ENCODE data around the gene DRC3. TPM values are rescaled to one million over a fixed set of nuclear protein-coding genes. Genes with fewer than 3 reads are reported as not detected.

DRC3 gene
- total RNA-seq, 3 donors from 2014 or later: 1.0 to 3.3 (median 1.4) TPM

DNA sequence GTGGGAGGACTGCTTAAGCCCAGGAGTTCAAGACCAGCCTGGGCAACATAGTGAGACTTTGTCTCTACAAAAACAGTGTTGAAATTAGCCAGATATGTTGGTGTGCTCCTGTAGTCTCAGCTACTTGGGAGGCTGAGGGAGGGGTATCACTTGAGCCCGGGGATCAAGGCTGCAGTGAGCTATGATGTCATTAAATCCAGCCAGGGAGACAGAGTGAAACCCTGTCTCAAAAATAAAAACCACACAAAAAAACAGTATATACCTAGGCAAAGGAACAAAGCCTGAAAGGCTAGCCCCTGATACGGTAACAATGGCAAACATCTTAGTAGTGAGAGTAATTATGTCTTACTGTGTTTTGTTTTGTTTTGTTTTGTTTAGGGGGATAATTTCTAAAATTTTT, 38.4 kb upstream of the DRC3 start:
- H3K4me3 ChIP-seq: no peak overlapping the region
- intact Hi-C loops (cut with DNase I, micrococcal nuclease): no loop called here
- peaks cover 44% of the 10 kb centered on the region for H3K4me1 ChIP-seq (ENCODE audit: low read depth)
- no peak for ATAC-seq
- TF ChIP-seq, protein P1, sequence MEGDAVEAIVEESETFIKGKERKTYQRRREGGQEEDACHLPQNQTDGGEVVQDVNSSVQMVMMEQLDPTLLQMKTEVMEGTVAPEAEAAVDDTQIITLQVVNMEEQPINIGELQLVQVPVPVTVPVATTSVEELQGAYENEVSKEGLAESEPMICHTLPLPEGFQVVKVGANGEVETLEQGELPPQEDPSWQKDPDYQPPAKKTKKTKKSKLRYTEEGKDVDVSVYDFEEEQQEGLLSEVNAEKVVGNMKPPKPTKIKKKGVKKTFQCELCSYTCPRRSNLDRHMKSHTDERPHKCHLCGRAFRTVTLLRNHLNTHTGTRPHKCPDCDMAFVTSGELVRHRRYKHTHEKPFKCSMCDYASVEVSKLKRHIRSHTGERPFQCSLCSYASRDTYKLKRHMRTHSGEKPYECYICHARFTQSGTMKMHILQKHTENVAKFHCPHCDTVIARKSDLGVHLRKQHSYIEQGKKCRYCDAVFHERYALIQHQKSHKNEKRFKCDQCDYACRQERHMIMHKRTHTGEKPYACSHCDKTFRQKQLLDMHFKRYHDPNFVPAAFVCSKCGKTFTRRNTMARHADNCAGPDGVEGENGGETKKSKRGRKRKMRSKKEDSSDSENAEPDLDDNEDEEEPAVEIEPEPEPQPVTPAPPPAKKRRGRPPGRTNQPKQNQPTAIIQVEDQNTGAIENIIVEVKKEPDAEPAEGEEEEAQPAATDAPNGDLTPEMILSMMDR (IDR thresholded peaks at IDR 0.05): no peak
- H3K9me3 ChIP-seq: no peaks in the 10 kb centered on the region
- DNase-seq: no peak
- no peaks in the 10 kb centered on the region for H3K36me3 ChIP-seq (ENCODE audit: low read depth)

DNA sequence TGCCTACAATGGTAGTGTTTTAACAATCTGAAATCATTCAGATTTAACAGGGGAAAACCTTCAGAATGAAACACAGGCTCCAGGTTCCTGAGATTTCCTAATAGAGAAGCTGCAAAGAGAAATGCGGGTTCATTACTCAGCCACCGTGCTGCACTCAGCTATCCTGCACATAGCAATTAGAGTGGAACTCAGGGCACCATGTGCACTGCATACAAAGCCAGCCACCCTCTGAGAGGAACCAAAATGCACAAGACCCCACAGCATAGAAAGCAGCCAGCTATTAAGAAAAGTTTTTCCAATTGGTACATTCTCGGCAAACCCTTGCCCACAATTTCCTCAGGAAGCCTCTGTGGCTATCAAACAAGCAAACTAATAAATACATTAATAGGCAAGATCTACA, 37.9 kb upstream of the DRC3 start:
- ATAC-seq: no peak
- intact Hi-C loops (cut with DNase I, micrococcal nuclease): no loop called here
- Histone ChIP-seq H3K36me3 (ENCODE audit: low read depth) (no peaks in the 10 kb centered on the region), H3K4me1 (ENCODE audit: low read depth) (peaks cover 44% of the 10 kb centered on the region), H3K9me3 (no peaks in the 10 kb centered on the region), H3K4me3 (no peak overlapping the region)
- TF ChIP-seq, protein P1 (IDR thresholded peaks at IDR 0.05): no peak
- DNase-seq: no peak

DNA sequence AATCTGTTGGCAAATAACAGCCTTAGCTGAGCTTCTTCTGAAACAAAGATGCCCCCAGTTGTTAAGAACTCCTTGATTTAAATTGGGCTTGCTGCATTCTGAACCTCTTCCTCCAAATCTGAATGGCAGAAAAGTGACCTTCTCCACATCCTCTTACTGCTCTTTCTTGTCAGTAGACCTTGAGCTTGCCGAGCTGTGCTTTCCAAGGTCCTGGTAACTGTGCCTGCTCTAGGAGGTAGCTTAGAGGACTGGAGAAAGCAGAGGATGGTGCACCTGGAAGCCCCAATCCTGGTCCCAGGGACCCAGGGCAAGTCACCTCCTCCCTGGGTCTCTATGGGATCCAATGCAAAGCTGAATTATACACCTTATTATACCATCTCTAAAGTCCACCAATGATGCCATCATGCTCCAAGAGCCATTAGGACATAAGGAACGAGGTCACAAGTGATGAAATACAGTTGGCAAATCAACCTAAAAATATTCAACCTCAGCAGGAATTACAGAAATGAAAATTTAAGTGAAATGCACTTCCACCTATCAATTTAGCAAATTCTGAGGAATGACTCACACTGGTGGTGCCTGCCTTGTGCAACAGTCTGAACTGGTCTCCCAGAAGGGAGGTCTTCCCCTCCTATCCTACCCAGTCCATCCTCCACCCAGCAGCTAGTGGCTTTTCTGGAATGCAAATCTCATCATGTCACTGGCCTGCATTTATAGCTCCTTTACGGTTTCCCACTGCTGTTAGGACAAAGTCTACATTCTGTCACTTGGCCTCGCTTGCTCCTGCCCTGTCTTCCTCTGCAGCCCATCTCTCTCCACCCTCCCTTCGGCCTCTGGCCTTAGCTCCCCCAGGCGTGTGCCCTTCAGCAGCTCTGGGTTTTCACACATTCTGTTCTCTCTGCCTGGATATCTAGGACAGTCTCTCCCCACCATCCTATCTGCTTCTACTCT, 37.1 kb upstream of the DRC3 start:
- Histone ChIP-seq H3K4me3 (no peak overlapping the region), H3K9me3 (no peaks in the 10 kb centered on the region), H3K4me1 (ENCODE audit: low read depth) (peaks cover 48% of the 10 kb centered on the region), H3K36me3 (ENCODE audit: low read depth) (no peaks in the 10 kb centered on the region)
- intact Hi-C loops (cut with DNase I, micrococcal nuclease): no loop called here
- DNase-seq (peak in 2 of 3 donors; percentile 51 to 54), ATAC-seq (peak; percentile 84)
- TF ChIP-seq, protein P1 (IDR thresholded peaks at IDR 0.05): no peak

DNA sequence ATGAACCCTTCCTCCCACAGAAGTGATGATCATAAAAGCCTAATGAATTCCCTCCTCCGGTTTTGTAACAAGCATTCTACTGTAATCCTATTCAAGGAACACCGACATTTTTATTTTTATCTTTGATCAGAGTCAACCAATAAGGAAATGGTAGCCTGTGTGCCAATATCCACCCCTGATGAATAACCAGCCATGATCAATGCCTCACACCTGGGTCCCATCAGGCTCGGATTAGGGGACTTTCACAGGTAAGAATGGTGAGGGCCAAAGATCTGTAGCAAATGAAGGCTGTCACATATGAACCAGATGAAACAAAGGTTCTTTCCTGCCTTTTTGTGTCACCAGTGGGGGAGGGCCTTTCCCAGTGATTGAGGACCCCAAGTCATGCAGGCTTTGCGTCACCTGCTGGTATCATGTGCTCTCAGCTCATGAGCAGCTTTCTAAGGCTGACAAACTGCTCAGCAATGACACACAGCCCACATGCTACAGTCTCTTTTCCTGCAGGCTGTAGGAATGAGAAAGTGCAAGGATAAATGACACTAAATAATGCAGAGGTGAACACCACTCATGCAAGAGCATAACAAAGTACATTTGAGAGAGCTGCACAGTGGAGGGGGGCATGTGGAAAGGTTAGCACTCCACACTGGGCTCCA, 35.3 kb upstream of the DRC3 start:
- intact Hi-C loops (cut with DNase I, micrococcal nuclease): no loop called here

DNA sequence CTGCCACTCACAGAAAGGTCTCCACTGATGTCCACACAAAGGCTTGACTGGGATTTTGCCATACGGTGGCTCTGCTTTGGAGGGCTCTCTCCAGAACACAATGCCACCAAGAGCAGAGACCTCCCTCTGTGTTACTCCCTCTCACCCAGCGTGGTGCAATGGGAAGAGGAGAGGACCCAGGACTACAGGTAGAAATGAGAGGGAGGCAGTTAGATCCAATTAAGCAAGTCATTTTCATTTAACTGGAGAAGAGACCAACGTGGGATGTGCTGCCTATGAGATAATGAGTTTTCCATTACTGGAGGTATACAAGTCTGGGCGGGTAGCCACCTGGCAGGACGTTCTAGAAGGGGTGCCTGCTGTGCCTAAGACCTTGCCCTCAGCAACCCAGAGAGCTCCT, 34.7 kb upstream of the DRC3 start:
- Histone ChIP-seq H3K4me3 (no peak overlapping the region), H3K9me3 (no peaks in the 10 kb centered on the region), H3K4me1 (ENCODE audit: low read depth) (peaks cover 50% of the 10 kb centered on the region), H3K36me3 (ENCODE audit: low read depth) (no peaks in the 10 kb centered on the region)
- ATAC-seq: no peak
- intact Hi-C loops (cut with DNase I, micrococcal nuclease): no loop called here
- no peak for DNase-seq
- TF ChIP-seq, protein P1 (IDR thresholded peaks at IDR 0.05): no peak

More for the DNA sequence above, 35.3 kb upstream of the DRC3 start:
- ATAC-seq (peak; percentile 4), DNase-seq (no peak)
- H3K9me3 ChIP-seq: no peaks in the 10 kb centered on the region
- no peak overlapping the region for H3K4me3 ChIP-seq
- TF ChIP-seq, protein P1 (IDR thresholded peaks at IDR 0.05): no peak
- no peaks in the 10 kb centered on the region for H3K36me3 ChIP-seq (ENCODE audit: low read depth)
- H3K4me1 ChIP-seq (ENCODE audit: low read depth): peaks cover 48% of the 10 kb centered on the region

Data from mucosa of descending colon (tissue), 3 donors.